Activated B cell treated with CpG ODN at 0.5 μM for 24 hours (primary cell): Measurements from ENCODE around the gene RALGAPA2. TPM values are rescaled to one million over a fixed set of nuclear protein-coding genes. Genes with fewer than 3 reads are reported as not detected.

ENCODE experiments used
- ATAC-seq: fragments of 200-7000 bp; cut with Tn5 transposase; one replicate; pipeline ENCODE4 v1.10.0; 2021; ENCODE audit warnings: low read depth, mild to moderate bottlenecking, moderate library complexity
- CTCF ChIA-PET: fragments of 350-600 bp; sonication (Branson Sonifier 250); formaldehyde crosslinking; loops from one replicate; lab custom pipeline; 2021; ENCODE audit warnings: antibody characterized with exemption; lab: Charles Lee
- POLR2A ChIA-PET: fragments of 350-600 bp; sonication (Branson Sonifier 250); formaldehyde crosslinking; loops from one replicate; lab custom pipeline; 2021; ENCODE audit warnings: antibody characterized with exemption; lab: Charles Lee
- DNase-seq: peaks from one replicate; pipeline ENCODE4 v3.0.0; 2022
- H3K27ac Mint-ChIP-seq: one replicate; pipeline ENCODE4 v1.8.0; 2020; ENCODE audit warnings: mixed read lengths
- H3K27me3 Mint-ChIP-seq: one replicate; pipeline ENCODE4 v1.8.0; 2021; ENCODE audit warnings: mixed read lengths
- H3K36me3 Mint-ChIP-seq: one replicate; pipeline ENCODE4 v1.8.0; 2021; ENCODE audit warnings: low read depth, mixed read lengths
- H3K4me1 Mint-ChIP-seq: one replicate; pipeline ENCODE4 v1.8.0; 2021; ENCODE audit warnings: mixed read lengths
- H3K4me3 Mint-ChIP-seq: one replicate; pipeline ENCODE4 v1.8.0; 2020; ENCODE audit warnings: mild to moderate bottlenecking, mixed read lengths
- H3K9me3 Mint-ChIP-seq: one replicate; pipeline ENCODE4 v1.8.0; 2020; ENCODE audit warnings: mixed read lengths
- intact Hi-C: fragments of 100-400 bp; cut with micrococcal nuclease; formaldehyde crosslinking; loops from one replicate; pipeline ENCODE4 v1.15.1; 2024
- total RNA-seq: library from RNA; stranded (reverse); gene quantifications from 2 replicates; pipeline ENCODE4 v1.2.3, GENCODE V29; 2022
- TF ChIP-seq, protein P1 (sequence below): fragments of 200-600 bp; IDR thresholded peaks from one replicate; pipeline ENCODE4 v1.8.0; 2022; ENCODE audit warnings: antibody characterized with exemption, mild to moderate bottlenecking

Gene RALGAPA2
- total RNA-seq, 1 donor from 2014 or later, result 19.2 TPM

- no peak for ATAC-seq
- Mint-ChIP-seq H3K36me3 (peaks cover 7% of the 10 kb centered on the region), H3K4me1 (peaks cover 41% of the 10 kb centered on the region), H3K27me3 (no peaks in the 10 kb centered on the region), H3K4me3 (no peak overlapping the region), H3K9me3 (no peaks in the 10 kb centered on the region), H3K27ac (no peak overlapping the region)
- CTCF ChIA-PET, result no interaction called here
- DNase-seq, result no peak
- POLR2A ChIA-PET, result interaction anchor here (3.7 kb wide), 1 partner anchor 9 kb away, joined by 28 read pairs; no protein-coding TSS in a partner anchor
- intact Hi-C loops, result loop anchor here (5.0 to 10.0 kb wide), 3 partner anchors 35 to 757 kb away; partner anchors contain the start of genes CFAP61 and CRNKL1
- TF ChIP-seq, protein P1, sequence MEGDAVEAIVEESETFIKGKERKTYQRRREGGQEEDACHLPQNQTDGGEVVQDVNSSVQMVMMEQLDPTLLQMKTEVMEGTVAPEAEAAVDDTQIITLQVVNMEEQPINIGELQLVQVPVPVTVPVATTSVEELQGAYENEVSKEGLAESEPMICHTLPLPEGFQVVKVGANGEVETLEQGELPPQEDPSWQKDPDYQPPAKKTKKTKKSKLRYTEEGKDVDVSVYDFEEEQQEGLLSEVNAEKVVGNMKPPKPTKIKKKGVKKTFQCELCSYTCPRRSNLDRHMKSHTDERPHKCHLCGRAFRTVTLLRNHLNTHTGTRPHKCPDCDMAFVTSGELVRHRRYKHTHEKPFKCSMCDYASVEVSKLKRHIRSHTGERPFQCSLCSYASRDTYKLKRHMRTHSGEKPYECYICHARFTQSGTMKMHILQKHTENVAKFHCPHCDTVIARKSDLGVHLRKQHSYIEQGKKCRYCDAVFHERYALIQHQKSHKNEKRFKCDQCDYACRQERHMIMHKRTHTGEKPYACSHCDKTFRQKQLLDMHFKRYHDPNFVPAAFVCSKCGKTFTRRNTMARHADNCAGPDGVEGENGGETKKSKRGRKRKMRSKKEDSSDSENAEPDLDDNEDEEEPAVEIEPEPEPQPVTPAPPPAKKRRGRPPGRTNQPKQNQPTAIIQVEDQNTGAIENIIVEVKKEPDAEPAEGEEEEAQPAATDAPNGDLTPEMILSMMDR, result no peak
These were observed 250.3 kb downstream of the RALGAPA2 start for GRCh38 chr20:20462185-20462584.

- intact Hi-C loops, result loop anchor here (5.0 to 10.0 kb wide), 3 partner anchors 36 to 757 kb away; partner anchors contain the start of genes CFAP61 and CRNKL1
- Mint-ChIP-seq H3K36me3 (peaks cover 9% of the 10 kb centered on the region), H3K4me3 (no peak overlapping the region), H3K9me3 (no peaks in the 10 kb centered on the region), H3K27me3 (no peaks in the 10 kb centered on the region), H3K27ac (no peak overlapping the region), H3K4me1 (peaks cover 35% of the 10 kb centered on the region)
- no peak for ATAC-seq
- ChIA-PET CTCF (no interaction called here), POLR2A (interaction anchor here (3.7 kb wide), 1 partner anchor 9 kb away, joined by 28 read pairs; no protein-coding TSS in a partner anchor)
- no peak for DNase-seq
- TF ChIP-seq, protein P1, result no peak
These were observed 250.9 kb downstream of the RALGAPA2 start for GRCh38 chr20:20461551-20461950.

- Mint-ChIP-seq H3K36me3 (peaks cover 14% of the 10 kb centered on the region), H3K9me3 (no peaks in the 10 kb centered on the region), H3K4me1 (peaks cover 17% of the 10 kb centered on the region), H3K4me3 (no peak overlapping the region), H3K27ac (no peak overlapping the region), H3K27me3 (no peaks in the 10 kb centered on the region)
- intact Hi-C loops, result loop anchor here (5.0 to 10.0 kb wide), 3 partner anchors 38 to 755 kb away; partner anchors contain the start of genes CFAP61 and CRNKL1
- DNase-seq (no peak), ATAC-seq (no peak)
- ChIA-PET CTCF (no interaction called here), POLR2A (interaction anchor here (0.6 kb wide), 1 partner anchor 624 kb away, joined by 3 read pairs; no protein-coding TSS in a partner anchor)
- TF ChIP-seq, protein P1, result no peak
These were observed 252.7 kb downstream of the RALGAPA2 start for GRCh38 chr20:20459726-20460125.

- ChIA-PET CTCF (no interaction called here), POLR2A (interaction anchor here (0.7 kb wide), 1 partner anchor 31 kb away, joined by 3 read pairs; no protein-coding TSS in a partner anchor)
- ATAC-seq (no peak), DNase-seq (no peak)
- H3K4me3 Mint-ChIP-seq, result no peak overlapping the region
- H3K4me1 Mint-ChIP-seq, result peaks cover 8% of the 10 kb centered on the region
- TF ChIP-seq, protein P1, result no peak
- no peaks in the 10 kb centered on the region for H3K27me3 Mint-ChIP-seq
- H3K9me3 Mint-ChIP-seq, result no peaks in the 10 kb centered on the region
- peaks cover 14% of the 10 kb centered on the region for H3K36me3 Mint-ChIP-seq
- intact Hi-C loops, result no loop called here
- peak overlapping the region; percentile 13 for H3K27ac Mint-ChIP-seq
These were observed 254.9 kb downstream of the RALGAPA2 start for GRCh38 chr20:20457392-20458126.

GRCh38 chr20:20456741-20457140 is 255.7 kb downstream of the RALGAPA2 start:
- ATAC-seq, result no peak
- intact Hi-C loops, result no loop called here
- H3K27me3 Mint-ChIP-seq, result no peaks in the 10 kb centered on the region
- TF ChIP-seq, protein P1, result no peak
- H3K36me3 Mint-ChIP-seq, result peaks cover 14% of the 10 kb centered on the region
- DNase-seq, result no peak
- ChIA-PET POLR2A (interaction anchor here (0.7 kb wide), 1 partner anchor 32 kb away, joined by 3 read pairs; no protein-coding TSS in a partner anchor), CTCF (no interaction called here)
- H3K4me3 Mint-ChIP-seq, result no peak overlapping the region
- no peaks in the 10 kb centered on the region for H3K9me3 Mint-ChIP-seq
- H3K27ac Mint-ChIP-seq, result no peak overlapping the region
- H3K4me1 Mint-ChIP-seq, result peaks cover 16% of the 10 kb centered on the region
